WERI-Rb-1 (cell line): ENCODE measurements around the gene TNFRSF25.
"Not testable (repeated sequence)": the region's sequence is repeated elsewhere in the genome, so short reads cannot be mapped to it uniquely, and the experiment has no call there.

Experiments used
- DNase-seq: peaks from one replicate; pipeline ENCODE4 v3.0.0-alpha.2; 2020
- H3K27ac ChIP-seq: fragments of 250-450 bp; sonication (Bioruptor Pico); 2 replicates; pipeline ENCODE4 v1.5.1; 2020; ENCODE audit warnings: mild to moderate bottlenecking, moderate library complexity
- H3K27me3 ChIP-seq: fragments of 250-450 bp; sonication (Bioruptor Pico); 2 replicates; pipeline ENCODE4 v1.5.1; 2021; ENCODE audit warnings: mild to moderate bottlenecking, low read depth, moderate library complexity; ENCODE audit not compliant: insufficient read depth, severe bottlenecking
- H3K36me3 ChIP-seq: fragments of 250-450 bp; sonication (Bioruptor Pico); 2 replicates; pipeline ENCODE4 v1.5.1; 2020; ENCODE audit warnings: mild to moderate bottlenecking, moderate library complexity
- H3K4me3 ChIP-seq: 2 replicates; pipeline ENCODE4 v1.5.1; 2011; ENCODE audit warnings: low read depth, mild to moderate bottlenecking, control low read depth, low read length
- H3K9me3 ChIP-seq: fragments of 250-450 bp; sonication (Bioruptor Pico); 2 replicates; pipeline ENCODE4 v1.5.1; 2021; ENCODE audit warnings: mild to moderate bottlenecking, moderate library complexity; ENCODE audit not compliant: severe bottlenecking
- TF ChIP-seq, protein P1 (sequence below): IDR thresholded peaks from 2 replicates; pipeline ENCODE4 v1.5.1; 2011; ENCODE audit warnings: low read depth, mild to moderate bottlenecking, control low read depth, inconsistent platforms, low read length

Gene TNFRSF25

GRCh38 chr1:6428453-6428852 is 37.5 kb downstream of the TNFRSF25 start:
- DNase-seq, H3K36me3 ChIP-seq, H3K4me3 ChIP-seq, H3K9me3 ChIP-seq, H3K27me3 ChIP-seq, H3K27ac ChIP-seq: not testable (repeated sequence)

DNA sequence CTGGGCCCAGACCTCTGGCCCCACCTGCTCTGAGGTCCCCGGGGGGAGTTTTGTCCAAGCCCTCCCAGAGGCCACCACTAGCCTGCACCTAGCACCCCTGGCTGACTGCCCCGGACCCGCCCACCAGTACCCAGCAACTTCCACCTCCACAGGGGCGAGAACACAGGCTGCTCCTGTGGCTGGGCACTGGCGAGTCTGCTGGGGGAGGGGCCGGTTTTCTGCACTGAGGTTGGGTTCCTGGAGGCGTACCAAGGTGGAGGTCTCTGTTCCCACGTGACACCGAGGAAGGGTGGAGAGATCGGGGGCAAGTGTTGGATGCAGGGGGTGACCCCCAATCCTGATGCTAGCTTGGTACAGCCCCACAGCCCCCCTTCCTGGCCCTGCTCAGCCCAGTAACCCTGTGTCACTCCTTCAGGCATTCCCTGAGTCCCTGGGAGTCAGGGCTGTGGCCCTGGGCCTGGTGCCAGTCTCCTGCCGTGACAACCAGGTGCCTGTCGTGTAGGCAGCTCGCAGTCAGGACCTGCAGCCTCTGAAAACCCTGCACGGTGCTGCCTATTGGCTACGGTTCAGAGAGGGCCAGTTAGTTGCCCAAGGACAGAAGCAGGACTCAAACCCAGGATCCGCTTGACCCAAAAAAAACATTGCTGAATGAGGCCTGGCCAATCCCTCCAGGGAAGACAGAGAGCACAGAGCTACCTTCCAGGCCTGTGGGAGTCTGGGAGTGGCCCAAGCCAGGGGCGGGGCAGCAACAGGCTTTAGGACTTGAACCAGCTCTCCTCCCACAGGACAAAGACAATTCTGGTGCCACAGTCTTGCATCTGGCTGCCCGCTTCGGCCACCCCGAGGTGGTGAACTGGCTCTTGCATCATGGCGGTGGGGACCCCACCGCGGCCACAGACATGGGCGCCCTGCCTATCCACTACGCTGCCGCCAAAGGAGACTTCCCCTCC is 38.3 kb downstream of the TNFRSF25 start:
- no peaks in the 10 kb centered on the region for H3K9me3 ChIP-seq
- TF ChIP-seq, protein P1, sequence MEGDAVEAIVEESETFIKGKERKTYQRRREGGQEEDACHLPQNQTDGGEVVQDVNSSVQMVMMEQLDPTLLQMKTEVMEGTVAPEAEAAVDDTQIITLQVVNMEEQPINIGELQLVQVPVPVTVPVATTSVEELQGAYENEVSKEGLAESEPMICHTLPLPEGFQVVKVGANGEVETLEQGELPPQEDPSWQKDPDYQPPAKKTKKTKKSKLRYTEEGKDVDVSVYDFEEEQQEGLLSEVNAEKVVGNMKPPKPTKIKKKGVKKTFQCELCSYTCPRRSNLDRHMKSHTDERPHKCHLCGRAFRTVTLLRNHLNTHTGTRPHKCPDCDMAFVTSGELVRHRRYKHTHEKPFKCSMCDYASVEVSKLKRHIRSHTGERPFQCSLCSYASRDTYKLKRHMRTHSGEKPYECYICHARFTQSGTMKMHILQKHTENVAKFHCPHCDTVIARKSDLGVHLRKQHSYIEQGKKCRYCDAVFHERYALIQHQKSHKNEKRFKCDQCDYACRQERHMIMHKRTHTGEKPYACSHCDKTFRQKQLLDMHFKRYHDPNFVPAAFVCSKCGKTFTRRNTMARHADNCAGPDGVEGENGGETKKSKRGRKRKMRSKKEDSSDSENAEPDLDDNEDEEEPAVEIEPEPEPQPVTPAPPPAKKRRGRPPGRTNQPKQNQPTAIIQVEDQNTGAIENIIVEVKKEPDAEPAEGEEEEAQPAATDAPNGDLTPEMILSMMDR: no peak
- H3K27me3 ChIP-seq: no peaks in the 10 kb centered on the region
- H3K4me3 ChIP-seq: no peak overlapping the region
- no peaks in the 10 kb centered on the region for H3K36me3 ChIP-seq
- DNase-seq: no peak
- no peak overlapping the region for H3K27ac ChIP-seq

DNA sequence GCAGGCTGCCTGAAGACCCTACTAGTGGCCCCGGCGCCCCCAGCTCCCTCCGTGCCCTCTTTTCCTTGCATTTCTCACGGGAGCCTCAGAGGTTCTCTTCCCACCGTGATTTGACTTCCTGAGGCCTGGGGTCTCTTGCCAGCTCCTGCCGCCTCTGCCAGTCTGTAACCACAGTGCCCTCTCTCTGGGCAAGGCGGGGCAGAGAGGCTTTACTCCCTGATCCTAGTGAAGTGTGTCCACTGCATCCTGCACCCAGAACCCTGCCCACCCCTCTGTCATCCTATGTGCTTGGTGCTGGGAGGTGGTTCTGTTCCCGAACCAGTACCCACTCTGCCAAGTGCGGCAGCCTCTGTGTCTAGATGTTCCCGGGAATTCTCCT is 39.0 kb downstream of the TNFRSF25 start:
- H3K36me3 ChIP-seq: no peaks in the 10 kb centered on the region
- DNase-seq: no peak
- no peak overlapping the region for H3K4me3 ChIP-seq
- no peaks in the 10 kb centered on the region for H3K9me3 ChIP-seq
- TF ChIP-seq, protein P1: no peak
- peak overlapping the region; percentile 67 for H3K27ac ChIP-seq
- no peaks in the 10 kb centered on the region for H3K27me3 ChIP-seq

DNA sequence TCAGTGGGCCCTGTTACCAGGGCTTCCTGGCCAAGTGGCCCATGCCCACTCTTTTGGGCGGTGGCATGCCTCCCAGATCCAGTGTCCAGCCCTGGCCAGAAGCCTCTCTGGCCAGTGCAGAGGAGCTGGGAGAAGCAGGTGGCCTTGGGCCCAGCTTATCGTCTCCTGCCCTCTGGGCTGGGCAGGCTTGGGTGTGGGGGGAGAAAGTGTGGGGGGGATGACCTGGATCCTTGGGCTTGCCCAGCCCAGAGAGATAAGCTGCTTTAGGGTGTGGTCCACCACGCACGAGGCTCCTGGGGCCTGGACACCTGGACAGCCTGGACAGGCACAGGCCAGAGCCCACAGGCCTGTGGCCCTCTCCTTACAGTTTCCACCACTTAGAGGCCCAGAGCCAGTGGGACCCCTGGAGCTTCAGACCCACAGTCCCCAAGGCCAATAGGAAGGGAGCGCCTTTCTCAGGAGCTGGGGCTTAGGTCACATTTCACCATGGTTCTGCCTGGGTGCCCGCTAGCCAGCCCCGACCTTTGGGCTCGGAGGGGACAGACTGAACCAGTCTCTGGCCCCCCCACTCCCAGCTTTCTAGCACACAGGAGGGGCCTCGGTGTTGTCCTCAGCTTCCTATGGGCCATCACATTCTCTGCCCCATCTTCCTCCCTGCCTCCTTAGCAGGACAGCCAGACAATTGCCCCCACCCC is 39.5 kb downstream of the TNFRSF25 start:
- peak overlapping the region; percentile 67 for H3K27ac ChIP-seq

DNA sequence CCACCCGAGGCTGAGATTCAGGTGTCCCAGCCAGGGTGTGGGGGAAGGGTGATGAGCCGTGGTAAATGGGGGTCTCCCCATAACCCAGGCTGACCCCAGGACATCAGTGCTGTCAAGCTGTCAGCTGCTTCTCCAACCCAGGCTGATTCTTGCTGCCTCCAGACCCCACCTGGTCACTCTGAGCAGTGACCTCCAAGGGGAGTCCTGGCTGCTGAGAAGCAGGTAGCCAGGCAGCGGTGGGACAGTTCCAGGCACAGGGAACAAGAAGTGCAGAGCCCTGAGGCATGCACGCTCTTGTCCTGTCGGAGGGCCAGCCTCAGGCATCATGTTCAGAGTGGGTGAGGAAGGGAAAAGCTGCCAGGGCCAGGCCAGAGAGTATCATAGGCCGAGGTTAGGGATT is 40.3 kb downstream of the TNFRSF25 start:
- Histone ChIP-seq H3K27me3 (no peaks in the 10 kb centered on the region), H3K9me3 (no peaks in the 10 kb centered on the region), H3K4me3 (no peak overlapping the region), H3K27ac (peak overlapping the region; percentile 67), H3K36me3 (no peaks in the 10 kb centered on the region)
- TF ChIP-seq, protein P1: no peak
- no peak for DNase-seq

More for the DNA sequence above, 39.5 kb downstream of the TNFRSF25 start:
- DNase-seq: peak; percentile 78
- H3K4me3 ChIP-seq: no peak overlapping the region
- TF ChIP-seq, protein P1: no peak
- no peaks in the 10 kb centered on the region for H3K36me3 ChIP-seq
- no peaks in the 10 kb centered on the region for H3K9me3 ChIP-seq
- H3K27me3 ChIP-seq: no peaks in the 10 kb centered on the region
